Measurements from ENCODE around the gene PEDS1.
"Not testable (repeated sequence)": the region's sequence is repeated elsewhere in the genome, so short reads cannot be mapped to it uniquely, and the experiment has no call there.

PEDS1 gene

GRCh38 chr20:50153500-50154377, at the start of gene PEDS1:
Gene PEDS1, minus strand, starts transcription at chr20:50153723. Its CDS starts 86 bp downstream, at chr20:50153637.
- peak within 1 kb of the TSS; percentile 99 for H3K27ac ChIP-seq
- no peak for DNase-seq (ENCODE audit: low read depth, low spot score)

GRCh38 chr20:50202677-50203076, 49.2 kb upstream of the PEDS1 start:
- no peak for DNase-seq (ENCODE audit: low read depth, low spot score)
- H3K27ac ChIP-seq: no peak overlapping the region

- not testable (repeated sequence) for DNase-seq (ENCODE audit: low read depth, low spot score); H3K27ac ChIP-seq
Measured at GRCh38 chr20:50201710-50202109, 48.2 kb upstream of the PEDS1 start.

GRCh38 chr20:50200482-50201104, 47.1 kb upstream of the PEDS1 start:
- H3K27ac ChIP-seq: no peak overlapping the region
- no peak for DNase-seq (ENCODE audit: low read depth, low spot score)

- DNase-seq (ENCODE audit: low read depth, low spot score): no peak
- no peak overlapping the region for H3K27ac ChIP-seq
Measured at GRCh38 chr20:50199703-50200102, 46.2 kb upstream of the PEDS1 start.

GRCh38 chr20:50198716-50199115, 45.2 kb upstream of the PEDS1 start:
- H3K27ac ChIP-seq: no peak overlapping the region
- no peak for DNase-seq (ENCODE audit: low read depth, low spot score)

- no peak overlapping the region for H3K27ac ChIP-seq
- no peak for DNase-seq (ENCODE audit: low read depth, low spot score)
Measured at GRCh38 chr20:50198180-50198666, 44.7 kb upstream of the PEDS1 start.

GRCh38 chr20:50197463-50198179, 44.1 kb upstream of the PEDS1 start:
- H3K27ac ChIP-seq: no peak overlapping the region
- no peak for DNase-seq (ENCODE audit: low read depth, low spot score)

GRCh38 chr20:50196896-50197295, 43.4 kb upstream of the PEDS1 start:
- DNase-seq (ENCODE audit: low read depth, low spot score): no peak
- H3K27ac ChIP-seq: no peak overlapping the region

- H3K27ac ChIP-seq: peak overlapping the region; percentile 95
- DNase-seq (ENCODE audit: low read depth, low spot score): no peak
Measured at GRCh38 chr20:50196248-50196647, 42.7 kb upstream of the PEDS1 start.

- DNase-seq (ENCODE audit: low read depth, low spot score): no peak
- H3K27ac ChIP-seq: peak overlapping the region; percentile 95
Measured at GRCh38 chr20:50195524-50196120, 42.1 kb upstream of the PEDS1 start.

- DNase-seq (ENCODE audit: low read depth, low spot score): no peak
- peak overlapping the region; percentile 95 for H3K27ac ChIP-seq
Measured at GRCh38 chr20:50194831-50195523, 41.5 kb upstream of the PEDS1 start.

- H3K27ac ChIP-seq: peak overlapping the region; percentile 95
- no peak for DNase-seq (ENCODE audit: low read depth, low spot score)
Measured at GRCh38 chr20:50194422-50194830, 40.9 kb upstream of the PEDS1 start.

- peak overlapping the region; percentile 95 for H3K27ac ChIP-seq
- no peak for DNase-seq (ENCODE audit: low read depth, low spot score)
Measured at GRCh38 chr20:50193836-50194421, 40.4 kb upstream of the PEDS1 start.

GRCh38 chr20:50193199-50193835, 39.8 kb upstream of the PEDS1 start:
- H3K27ac ChIP-seq: peak overlapping the region; percentile 95

GRCh38 chr20:50192364-50193198, 39.1 kb upstream of the PEDS1 start:
- H3K27ac ChIP-seq: peak overlapping the region; percentile 95
- peak; percentile 75 for DNase-seq (ENCODE audit: low read depth, low spot score)

More at GRCh38 chr20:50193199-50193835, 39.8 kb upstream of the PEDS1 start:
- no peak for DNase-seq (ENCODE audit: low read depth, low spot score)

GRCh38 chr20:50191544-50192363, 38.2 kb upstream of the PEDS1 start:
- no peak for DNase-seq (ENCODE audit: low read depth, low spot score)
- peak overlapping the region; percentile 95 for H3K27ac ChIP-seq
